ENCODE results near the gene OSBPL7. TPM values are rescaled to one million over a fixed set of nuclear protein-coding genes. Genes with fewer than 3 reads are reported as not detected.
A peak's percentile ranks its signal among the peaks of the same experiment; 100 is the strongest.

The OSBPL7 gene
- total and polyA plus RNA-seq, 2 of the 8 experiments (the other 6 are each of a cell fraction or from before 2014, with no cell fraction given), result 7.2 to 8.9 TPM

DNA sequence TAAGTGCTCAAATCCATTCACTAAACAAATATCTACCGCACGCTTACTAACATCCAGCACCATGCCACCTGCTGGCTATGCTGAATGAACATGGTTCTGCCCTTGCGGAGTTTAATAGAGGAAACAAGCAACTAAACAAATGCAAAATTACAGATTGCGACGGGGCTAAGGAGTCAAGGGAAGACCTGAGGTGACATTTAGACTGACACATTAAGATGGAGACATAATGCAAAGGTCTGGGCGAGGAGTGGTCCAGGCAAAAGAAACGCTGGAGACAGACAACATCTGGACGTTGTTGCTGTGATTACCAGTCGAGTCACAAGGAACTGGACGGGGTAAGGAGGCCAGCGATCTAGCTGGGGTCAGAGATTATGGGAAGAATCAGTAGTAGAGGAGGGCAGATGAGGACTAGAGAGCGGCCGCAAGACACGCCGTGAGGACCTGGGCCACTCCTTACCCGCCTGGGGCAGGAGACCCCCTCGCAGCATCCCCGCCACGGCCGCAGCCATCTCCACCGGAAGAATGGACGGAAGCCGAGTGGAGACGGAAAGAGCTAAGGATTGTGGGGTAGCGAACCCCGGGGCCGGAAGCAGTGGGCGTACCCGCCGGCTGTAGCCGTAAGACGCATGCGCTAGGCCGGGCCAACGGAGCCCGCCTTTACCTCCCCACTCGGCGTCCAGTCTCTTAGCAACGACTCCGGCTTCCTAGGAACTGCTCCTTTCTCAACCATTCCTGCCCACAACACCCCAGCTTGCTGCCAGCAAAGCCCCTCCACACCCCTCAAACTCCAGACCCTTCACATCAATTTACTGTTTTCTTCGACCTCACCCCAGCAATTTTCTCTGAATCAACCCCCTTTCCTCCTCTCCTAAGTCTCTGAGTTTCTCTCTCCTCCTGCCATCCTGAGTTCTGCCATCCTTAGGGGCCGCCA is 9.7 kb upstream of the OSBPL7 start, which contains the start of the genes LRRC46 and MRPL10 (continued):
- no peak for TF ChIP-seq RNF2 (IDR thresholded peaks at IDR 0.05; ENCODE audit: borderline replicate concordance, low read depth, low read length, missing control alignments, poor library complexity, severe bottlenecking)
- TF ChIP-seq PHF8 (conservative IDR thresholded peaks at IDR 0.05; ENCODE audit: low read depth, low read length), result peak; percentile 93
- TF ChIP-seq FOSL1 (IDR thresholded peaks at IDR 0.05; ENCODE audit: insufficient read depth, low read depth, low read length), result no peak
- no peak for TF ChIP-seq RFX5 (IDR thresholded peaks at IDR 0.05; ENCODE audit: borderline replicate concordance, low read depth, low read length)
- TF ChIP-seq SP4 (IDR thresholded peaks at IDR 0.05; ENCODE audit: low read length), result no peak
- TF ChIP-seq BRCA1 (IDR thresholded peaks at IDR 0.05; ENCODE audit: low read depth, low read length), result no peak
- no peak for TF ChIP-seq TCF12 (IDR thresholded peaks at IDR 0.05; ENCODE audit: low read depth, low read length)
- peak; percentile 75 for TF ChIP-seq KDM5A (IDR thresholded peaks at IDR 0.05; ENCODE audit: low read length)
- TF ChIP-seq JUN (IDR thresholded peaks at IDR 0.05; ENCODE audit: low read depth, low read length), result no peak
- peak; percentile 56 for TF ChIP-seq ASH2L (IDR thresholded peaks at IDR 0.05; ENCODE audit: low read length)
- no peak for TF ChIP-seq SUZ12 (IDR thresholded peaks at IDR 0.05; ENCODE audit: low read length)
- TF ChIP-seq, protein P1, sequence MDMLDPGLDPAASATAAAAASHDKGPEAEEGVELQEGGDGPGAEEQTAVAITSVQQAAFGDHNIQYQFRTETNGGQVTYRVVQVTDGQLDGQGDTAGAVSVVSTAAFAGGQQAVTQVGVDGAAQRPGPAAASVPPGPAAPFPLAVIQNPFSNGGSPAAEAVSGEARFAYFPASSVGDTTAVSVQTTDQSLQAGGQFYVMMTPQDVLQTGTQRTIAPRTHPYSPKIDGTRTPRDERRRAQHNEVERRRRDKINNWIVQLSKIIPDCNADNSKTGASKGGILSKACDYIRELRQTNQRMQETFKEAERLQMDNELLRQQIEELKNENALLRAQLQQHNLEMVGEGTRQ (IDR thresholded peaks at IDR 0.05; ENCODE audit: low read length), result no peak
- 0 out of 2 replicates have a peak, but pooled peaks have one; percentile 33 for TF ChIP-seq TEAD4 (IDR thresholded peaks at IDR 0.05; ENCODE audit: low read depth, low read length)
- TF ChIP-seq JUND (IDR thresholded peaks at IDR 0.05; ENCODE audit: low read length), result peak; percentile 37; the same call in 1 of the 2 replicates
- TF ChIP-seq TAF7 (optimal IDR thresholded peaks at IDR 0.05; ENCODE audit: borderline replicate concordance, low read depth, low read length), result no peak
- no peak for TF ChIP-seq CBX5 (IDR thresholded peaks at IDR 0.05; ENCODE audit: low read depth, low read length)
- TF ChIP-seq KDM1A (IDR thresholded peaks at IDR 0.05; ENCODE audit: borderline replicate concordance, low read length), result no peak
- no peak for TF ChIP-seq HDAC2 (IDR thresholded peaks at IDR 0.05; ENCODE audit: borderline replicate concordance in 1 of 2, low read depth in 2 of 2, low read length in 2 of 2)
- peak; percentile 67 for TF ChIP-seq TBP (IDR thresholded peaks at IDR 0.05; ENCODE audit: low read depth, low read length)
- TF ChIP-seq SP2 (IDR thresholded peaks at IDR 0.05; ENCODE audit: low read length), result no peak
- no peak for TF ChIP-seq ZNF274 (IDR thresholded peaks at IDR 0.05; ENCODE audit: borderline replicate concordance, extremely low read depth, low read length)
